ENCODE data around the gene TGM5. TPM values are rescaled to one million over a fixed set of nuclear protein-coding genes. Genes with fewer than 3 reads are reported as not detected.

The TGM5 gene
- total RNA-seq, 4 donors from 2014 or later: 0.28 to 5.0 (median 0.94) TPM; not detected in 1

DNA sequence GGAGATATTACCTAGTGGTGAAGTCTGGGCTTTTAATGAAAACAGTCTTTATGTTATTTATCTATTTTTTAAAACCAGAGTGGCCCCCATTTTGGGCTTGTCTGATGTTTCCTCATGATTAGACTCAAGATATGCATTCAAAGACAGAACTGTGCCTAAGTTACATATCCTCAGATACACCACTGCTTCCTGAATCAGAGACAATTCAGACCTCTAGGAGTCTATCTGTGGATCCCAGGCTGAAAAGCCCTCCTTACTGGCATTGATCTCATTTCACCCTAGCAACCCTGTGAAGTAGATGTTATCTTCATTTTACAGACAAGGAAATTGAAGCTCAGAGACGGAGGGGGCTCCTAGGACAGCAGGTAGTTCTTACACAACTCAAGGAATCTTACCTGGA lies 16.8 kb upstream of the TGM5 start:
- ATAC-seq (ENCODE audit: low FRiP score): no peak
- no peak for DNase-seq (ENCODE audit: low spot score)
- TF ChIP-seq, protein P1, sequence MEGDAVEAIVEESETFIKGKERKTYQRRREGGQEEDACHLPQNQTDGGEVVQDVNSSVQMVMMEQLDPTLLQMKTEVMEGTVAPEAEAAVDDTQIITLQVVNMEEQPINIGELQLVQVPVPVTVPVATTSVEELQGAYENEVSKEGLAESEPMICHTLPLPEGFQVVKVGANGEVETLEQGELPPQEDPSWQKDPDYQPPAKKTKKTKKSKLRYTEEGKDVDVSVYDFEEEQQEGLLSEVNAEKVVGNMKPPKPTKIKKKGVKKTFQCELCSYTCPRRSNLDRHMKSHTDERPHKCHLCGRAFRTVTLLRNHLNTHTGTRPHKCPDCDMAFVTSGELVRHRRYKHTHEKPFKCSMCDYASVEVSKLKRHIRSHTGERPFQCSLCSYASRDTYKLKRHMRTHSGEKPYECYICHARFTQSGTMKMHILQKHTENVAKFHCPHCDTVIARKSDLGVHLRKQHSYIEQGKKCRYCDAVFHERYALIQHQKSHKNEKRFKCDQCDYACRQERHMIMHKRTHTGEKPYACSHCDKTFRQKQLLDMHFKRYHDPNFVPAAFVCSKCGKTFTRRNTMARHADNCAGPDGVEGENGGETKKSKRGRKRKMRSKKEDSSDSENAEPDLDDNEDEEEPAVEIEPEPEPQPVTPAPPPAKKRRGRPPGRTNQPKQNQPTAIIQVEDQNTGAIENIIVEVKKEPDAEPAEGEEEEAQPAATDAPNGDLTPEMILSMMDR (IDR thresholded peaks at IDR 0.05): no peak

DNA sequence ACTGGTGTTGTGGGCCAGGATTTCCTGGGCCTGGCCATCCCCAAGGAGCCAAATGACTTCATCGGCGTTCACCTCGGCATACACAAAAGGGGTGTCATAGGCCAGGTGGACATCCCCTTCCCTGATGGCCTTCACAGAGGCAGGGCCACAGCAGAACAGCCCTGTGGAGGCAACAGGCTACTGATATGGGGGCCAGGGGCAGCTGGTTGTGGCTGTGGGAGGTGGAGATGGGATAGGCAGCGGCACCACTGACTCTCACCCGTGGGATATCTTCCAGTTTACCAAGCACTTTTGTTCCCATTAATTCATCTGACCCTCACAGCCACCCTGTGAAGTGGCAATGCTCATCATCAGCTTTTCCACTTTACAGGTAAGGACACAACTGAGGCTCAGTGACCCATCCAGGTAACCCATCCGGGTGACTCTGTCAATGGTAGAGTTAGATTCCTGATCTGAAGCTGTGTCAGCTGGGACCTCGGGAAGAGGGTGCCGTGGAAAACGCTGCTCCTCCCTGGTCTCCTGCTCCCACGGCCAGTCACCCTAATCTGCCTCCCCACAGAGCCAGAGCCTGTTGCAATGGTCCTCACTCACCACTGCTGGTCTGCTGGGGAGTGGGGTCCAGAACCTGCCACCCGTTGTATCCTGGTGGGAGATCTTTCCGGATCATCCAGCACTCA lies 15.3 kb upstream of the TGM5 start:
- DNase-seq (ENCODE audit: low spot score) (no peak), ATAC-seq (ENCODE audit: low FRiP score) (no peak)
- TF ChIP-seq, protein P1 (IDR thresholded peaks at IDR 0.05): no peak

DNA sequence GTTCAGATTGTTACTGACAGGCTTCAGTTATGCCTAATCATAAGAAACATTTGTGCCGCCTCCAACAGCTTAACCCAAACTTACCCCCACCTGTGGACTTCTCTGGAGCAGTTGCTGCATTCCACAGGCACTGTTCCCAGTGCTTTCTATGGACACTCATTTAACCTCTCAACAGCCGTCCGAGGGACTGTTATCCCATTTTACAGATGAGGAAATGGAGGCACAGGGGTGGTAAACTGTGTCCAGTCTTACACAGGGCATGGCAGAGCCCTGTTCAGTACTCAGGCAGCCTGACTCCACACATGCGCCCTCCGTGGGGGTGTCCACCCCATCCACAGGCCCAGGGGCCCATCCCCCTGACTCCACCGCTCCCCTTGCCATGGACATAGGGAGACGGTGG lies 14.3 kb upstream of the TGM5 start:
- TF ChIP-seq, protein P1 (IDR thresholded peaks at IDR 0.05): no peak
- DNase-seq (ENCODE audit: low spot score) (no peak), ATAC-seq (ENCODE audit: low FRiP score) (no peak)

DNA sequence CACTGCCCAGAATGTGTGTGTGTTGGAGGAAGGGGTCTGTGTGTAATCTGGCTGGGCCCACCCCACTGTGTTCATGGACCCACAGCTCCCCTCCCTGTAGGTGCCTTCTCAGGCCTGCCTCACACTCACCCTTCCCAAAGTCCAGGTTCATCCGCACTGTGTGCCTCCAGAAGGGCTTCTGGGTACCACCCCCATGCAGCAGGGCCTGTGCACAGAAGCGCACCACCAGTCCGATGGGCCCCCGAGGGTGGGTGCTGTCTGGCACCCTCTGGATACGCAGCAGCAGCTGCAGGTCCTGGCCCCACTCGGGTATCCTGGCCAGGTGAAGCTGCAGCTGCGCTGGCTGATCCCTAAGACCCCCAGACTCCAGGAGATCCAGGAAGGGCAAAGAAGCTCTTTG lies 12.8 kb upstream of the TGM5 start:
- no peak for DNase-seq (ENCODE audit: low spot score)
- TF ChIP-seq, protein P1 (IDR thresholded peaks at IDR 0.05): no peak
- no peak for ATAC-seq (ENCODE audit: low FRiP score)

DNA sequence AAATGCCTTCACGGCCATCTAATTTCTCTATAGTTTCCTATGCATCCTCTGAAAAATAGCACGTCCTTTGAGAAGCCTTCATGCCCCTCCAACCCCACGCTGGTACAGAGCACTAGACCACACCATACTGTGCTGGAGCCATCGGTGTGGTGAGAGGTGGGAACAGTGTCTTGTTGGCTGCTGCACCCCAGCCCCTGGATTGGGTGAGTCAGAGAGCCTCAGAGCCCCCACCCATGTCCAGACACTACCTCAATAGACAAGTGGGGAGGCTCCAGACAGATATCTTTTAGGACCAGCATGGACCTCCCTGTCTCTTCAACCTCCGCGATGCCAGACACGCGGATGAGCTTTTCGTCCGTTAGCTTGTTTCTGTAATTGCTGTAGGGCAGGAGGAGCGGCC lies 12.1 kb upstream of the TGM5 start:
- no peak for DNase-seq (ENCODE audit: low spot score)
- ATAC-seq (ENCODE audit: low FRiP score): no peak
- TF ChIP-seq, protein P1 (IDR thresholded peaks at IDR 0.05): no peak

DNA sequence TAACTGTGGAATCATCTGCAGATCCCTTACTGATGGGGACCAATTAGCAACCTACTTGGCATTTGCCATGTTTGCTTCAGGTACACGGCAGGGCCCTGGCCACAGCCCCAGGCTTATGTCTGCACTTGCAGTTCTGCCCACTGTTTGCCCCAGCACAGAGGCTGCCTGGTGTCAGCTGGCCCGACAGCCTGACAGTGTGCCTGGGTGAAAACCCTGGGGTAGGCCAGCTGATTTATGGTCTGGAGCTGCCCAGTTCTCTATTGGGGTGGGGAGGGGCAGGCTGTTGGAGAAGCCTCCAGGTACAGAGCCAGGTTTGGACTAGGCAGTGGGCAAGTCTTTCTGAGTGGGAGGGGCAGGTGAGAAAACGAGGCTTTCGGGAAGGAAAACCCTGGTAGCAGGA lies 11.2 kb upstream of the TGM5 start:
- DNase-seq (ENCODE audit: low spot score): no peak
- TF ChIP-seq, protein P1 (IDR thresholded peaks at IDR 0.05): no peak
- ATAC-seq (ENCODE audit: low FRiP score): no peak

DNA sequence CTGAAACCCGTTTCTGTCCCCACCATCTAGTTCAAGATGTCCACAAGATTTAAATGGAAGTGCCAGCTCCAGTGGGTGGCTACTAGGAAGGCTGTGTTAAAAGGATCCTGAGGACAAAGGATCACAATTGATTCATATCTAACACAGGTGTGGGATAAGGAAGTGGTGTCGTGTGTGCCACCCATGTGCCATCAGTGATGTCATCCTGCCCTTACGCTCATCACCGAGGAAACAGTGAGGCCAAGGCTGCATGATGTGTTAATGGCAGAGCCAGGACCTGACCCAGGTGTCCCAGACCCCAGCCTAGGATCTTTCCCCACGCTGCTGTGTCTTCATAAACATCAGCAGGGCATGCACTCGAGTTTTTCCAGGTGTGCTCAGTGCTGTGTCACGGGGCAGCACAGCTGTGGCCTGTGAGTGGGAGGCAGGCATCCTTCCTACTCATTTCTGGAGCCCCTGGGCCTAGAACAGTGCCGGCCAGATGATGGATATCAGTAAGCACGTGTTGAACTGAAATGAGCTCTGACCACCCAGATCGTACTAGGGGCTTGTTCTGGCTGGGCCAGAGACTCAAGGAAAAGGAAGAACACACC lies 10.6 kb upstream of the TGM5 start:
- DNase-seq (ENCODE audit: low spot score): no peak

More for the DNA sequence above, 10.6 kb upstream of the TGM5 start:
- no peak for ATAC-seq (ENCODE audit: low FRiP score)
- TF ChIP-seq, protein P1 (IDR thresholded peaks at IDR 0.05): no peak
